IMR-90 (cell line): ENCODE measurements around the gene NDNF. TPM values are rescaled to one million over a fixed set of nuclear protein-coding genes. Genes with fewer than 3 reads are reported as not detected.

Source experiments
- ATAC-seq: fragments of 200-7000 bp; cut with Tn5 transposase; 2 replicates; pipeline ENCODE4 v1.9.1; 2020; ENCODE audit warnings: low read depth, mild to moderate bottlenecking, moderate library complexity
- BruUV-seq: library from RNA; stranded (reverse); fragments of 400-500 nt; replicated peaks from 2 replicates; lab custom pipeline; 2021; lab: Mats Ljungman, UMichigan
- CTCF ChIA-PET: fragments of 300-600 bp; formaldehyde crosslinking; extraction: SDS; loops from one replicate; lab custom pipeline; 2021; ENCODE audit warnings: antibody characterized with exemption; lab: Yijun Ruan, JAX
- POLR2A ChIA-PET: fragments of 300-600 bp; sonication (Branson Sonifier 250); formaldehyde crosslinking; loops from one replicate; lab custom pipeline; 2022; ENCODE audit warnings: antibody characterized with exemption; ENCODE audit not compliant: unreplicated experiment; lab: Charles Lee
- DNase-seq: peaks from one replicate; pipeline ENCODE4 v3.0.0; 2013
- H2AFZ ChIP-seq: replicated peaks from 2 replicates; pipeline ENCODE3; 2013; ENCODE audit warnings: low read length, mild to moderate bottlenecking; ENCODE audit not compliant: poor library complexity
- H2AK5ac ChIP-seq: 2 replicates; pipeline ENCODE4 v1.6.1; 2013; ENCODE audit warnings: low read depth, low read length, inconsistent platforms
- H2AK9ac ChIP-seq: replicated peaks from 2 replicates; pipeline ENCODE3; 2013; ENCODE audit warnings: mild to moderate bottlenecking, low read depth, low read length, moderate library complexity; ENCODE audit not compliant: poor library complexity
- H2BK120ac ChIP-seq: 2 replicates; pipeline ENCODE4 v1.6.1; 2013; ENCODE audit warnings: low read depth, low read length, inconsistent platforms
- H2BK15ac ChIP-seq: 3 replicates; pipeline ENCODE4 v1.6.1; 2013; ENCODE audit warnings: low read depth, low read length, inconsistent platforms
- H2BK20ac ChIP-seq: 2 replicates; pipeline ENCODE4 v1.6.1; 2013; ENCODE audit warnings: low read depth, mild to moderate bottlenecking, inconsistent platforms, low read length, moderate library complexity
- H2BK5ac ChIP-seq: 2 replicates; pipeline ENCODE4 v1.6.1; 2013; ENCODE audit warnings: mild to moderate bottlenecking, low read depth, low read length, inconsistent platforms; ENCODE audit not compliant: poor library complexity, severe bottlenecking
- H3K14ac ChIP-seq: replicated peaks from 2 replicates; pipeline ENCODE4 v1.6.1; 2013; ENCODE audit warnings: low read depth, low read length, inconsistent platforms
- H3K18ac ChIP-seq: 2 replicates; pipeline ENCODE4 v1.6.1; 2013; ENCODE audit warnings: low read depth, low read length, control low read depth
- H3K23ac ChIP-seq: 2 replicates; pipeline ENCODE4 v1.6.1; 2013; ENCODE audit warnings: low read depth, low read length, inconsistent platforms
- H3K27ac ChIP-seq: 2 replicates; pipeline ENCODE4 v1.5.1; 2013; ENCODE audit warnings: mild to moderate bottlenecking, control low read depth, low read length; ENCODE audit not compliant: insufficient read depth
- H3K27me3 ChIP-seq: 2 replicates; pipeline ENCODE4 v1.6.1; 2013; ENCODE audit warnings: low read length; ENCODE audit not compliant: control insufficient read depth, insufficient read depth
- H3K36me3 ChIP-seq: 2 replicates; pipeline ENCODE4 v1.6.1; 2013; ENCODE audit warnings: low read length, mixed read lengths; ENCODE audit not compliant: control insufficient read depth, insufficient read depth
- H3K4ac ChIP-seq: 2 replicates; pipeline ENCODE4 v1.6.1; 2013; ENCODE audit warnings: low read depth, low read length, inconsistent platforms
- H3K4me1 ChIP-seq: 2 replicates; pipeline ENCODE4 v1.6.1; 2013; ENCODE audit warnings: low read length, mixed read lengths; ENCODE audit not compliant: control insufficient read depth, insufficient read depth
- H3K4me2 ChIP-seq: 2 replicates; pipeline ENCODE4 v1.6.1; 2013; ENCODE audit warnings: low read depth, mild to moderate bottlenecking, control low read depth, low read length, moderate library complexity
- H3K4me3 ChIP-seq: 2 replicates; pipeline ENCODE4 v1.5.1; 2013; ENCODE audit warnings: low read depth, mild to moderate bottlenecking, control low read depth, low read length, moderate library complexity; ENCODE audit not compliant: insufficient read depth
- H3K56ac ChIP-seq: 2 replicates; pipeline ENCODE4 v1.6.1; 2013; ENCODE audit warnings: low read length, inconsistent platforms; ENCODE audit not compliant: insufficient read depth; ENCODE audit errors: extremely low read depth
- H3K79me1 ChIP-seq, 2 experiments: 2 replicates each; pipeline ENCODE4 v1.6.1; 2013; ENCODE audit warnings: low read length in 2 of 2, inconsistent platforms in 1 of 2, low read depth in 1 of 2
- H3K9ac ChIP-seq: 2 replicates; pipeline ENCODE4 v1.6.1; 2013; ENCODE audit warnings: low read depth, low read length, control low read depth
- H3K9me1 ChIP-seq: 2 replicates; pipeline ENCODE4 v1.6.1; 2013; ENCODE audit warnings: low read length, inconsistent platforms; ENCODE audit not compliant: insufficient read depth
- H3K9me3 ChIP-seq: 2 replicates; pipeline ENCODE4 v1.6.1; 2013; ENCODE audit warnings: low read length; ENCODE audit not compliant: control insufficient read depth, insufficient read depth
- H4K20me1 ChIP-seq: 2 replicates; pipeline ENCODE4 v1.6.1; 2013; ENCODE audit warnings: low read length, inconsistent platforms; ENCODE audit not compliant: insufficient read depth
- H4K5ac ChIP-seq: 2 replicates; pipeline ENCODE4 v1.6.1; 2013; ENCODE audit warnings: mild to moderate bottlenecking, low read depth, low read length, control low read depth
- H4K8ac ChIP-seq, 2 experiments: 2 replicates each; pipeline ENCODE4 v1.6.1; 2013; ENCODE audit warnings: low read depth in 2 of 2, low read length in 2 of 2, control low read depth in 1 of 2, inconsistent platforms in 1 of 2
- H4K91ac ChIP-seq: 2 replicates; pipeline ENCODE4 v1.6.1; 2013; ENCODE audit warnings: low read depth, low read length, inconsistent platforms; ENCODE audit not compliant: insufficient read depth
- BHLHE40 ChIP-seq: fragments of 150-350 bp; IDR thresholded peaks from 2 replicates; pipeline ENCODE4 v1.6.1; 2016; ENCODE audit warnings: mild to moderate bottlenecking, low read depth, low read length
- CEBPB ChIP-seq: IDR thresholded peaks from 2 replicates; pipeline ENCODE4 v1.6.1; 2012; ENCODE audit warnings: low read depth, low read length, improper control_type of control experiment
- MAZ ChIP-seq: IDR thresholded peaks from 2 replicates; pipeline ENCODE4 v1.6.1; 2012; ENCODE audit warnings: low read depth, mild to moderate bottlenecking, low read length, improper control_type of control experiment, moderate library complexity, borderline replicate concordance
- POLR2A ChIP-seq: IDR thresholded peaks from 2 replicates; pipeline ENCODE4 v1.6.1; 2012; ENCODE audit warnings: mild to moderate bottlenecking, low read depth, low read length
- RFX5 ChIP-seq: IDR thresholded peaks from 2 replicates; pipeline ENCODE4 v1.8.0; 2012; ENCODE audit warnings: low read depth, mild to moderate bottlenecking, low read length, moderate library complexity
- WGBS, 2 experiments: methylation state at CpG; one replicate each; pipeline versions ENCODE4 v1.1.5 to v1.1.7; 2013; ENCODE audit warnings: missing lambda C conversion rate in 2 of 2; ENCODE audit not compliant: insufficient read length in 1 of 2; ENCODE audit errors: extremely low coverage in 2 of 2; 5-methylcytosine and 5-hydroxymethylcytosine counted together
- dilution Hi-C: fragments of 300-500 bp; cut with HindIII; formaldehyde crosslinking; loops from one replicate; pipeline ENCODE4 v1.14.3; 2018; ENCODE audit warnings: low sequenced_read_pairs; ENCODE audit not compliant: unreplicated experiment
- in situ Hi-C: fragments of 300-500 bp; cut with MboI; formaldehyde crosslinking; loops from 3 replicates; pipeline ENCODE4 v1.14.3; 2019; ENCODE audit warnings: low sequenced_read_pairs, inconsistent platforms, mixed read lengths
- intact Hi-C: fragments of 100-400 bp; cut with micrococcal nuclease; formaldehyde crosslinking; loops from 2 replicates; pipeline ENCODE4 v1.10.0; 2022
- polyA plus RNA-seq, 3 experiments: library from polyadenylated mRNA; depleted of rRNA; stranded (reverse); fragments of >200 nt; gene quantifications; 2 replicates each; pipeline ENCODE4 v1.2.3, GENCODE V29; 2012; ENCODE audit warnings: low replicate concordance in 1 of 3
- total RNA-seq: library from RNA; depleted of rRNA; stranded (reverse); fragments of >200 nt; gene quantifications from 2 replicates; pipeline ENCODE4 v1.2.3, GENCODE V29; 2012

NDNF gene
- total and polyA plus RNA-seq, 2 of the 4 experiments (the other 2 are of a cell fraction), result under 0.01 TPM; not detected in 1

GRCh38 chr4:120991885-120992284, 80.5 kb downstream of the NDNF start:
- Histone ChIP-seq H3K9me3 (no peaks in the 10 kb centered on the region), H3K18ac (no peak overlapping the region), H2AK5ac (no peak overlapping the region), H3K9me1 (no peaks in the 10 kb centered on the region), H3K4ac (no peak overlapping the region), H2AK9ac (no peak overlapping the region), H3K23ac (no peak overlapping the region), H3K4me2 (no peak overlapping the region), H2BK5ac (no peak overlapping the region), H2AFZ (no peak overlapping the region), H4K8ac (no peak overlapping the region), H3K36me3 (no peaks in the 10 kb centered on the region), H4K5ac (no peak overlapping the region), H2BK20ac (no peak overlapping the region), H4K91ac (no peak overlapping the region), H4K20me1 (no peaks in the 10 kb centered on the region), H3K4me3 (no peak overlapping the region), H3K14ac (no peak overlapping the region), H3K27me3 (no peaks in the 10 kb centered on the region), H3K79me1 (no peaks in the 10 kb centered on the region), H3K9ac (no peak overlapping the region), H2BK15ac (no peak overlapping the region), H2BK120ac (no peak overlapping the region), H3K56ac (no peak overlapping the region), H3K4me1 (no peaks in the 10 kb centered on the region), H3K27ac (no peak overlapping the region)
- dilution Hi-C loops, result no loop called here
- WGBS, 2 experiments, result no CpG with 5 or more reads among the region's 2 CpGs
- BruUV-seq, result no TSS peak
- in situ Hi-C loops, result no loop called here
- DNase-seq, result no peak
- ChIA-PET POLR2A (no interaction called here), CTCF (no interaction called here)
- no peak for TF ChIP-seq MAZ
- no peak for TF ChIP-seq CEBPB
- no peak for TF ChIP-seq POLR2A
- TF ChIP-seq BHLHE40, result no peak
- no peak for TF ChIP-seq RFX5
- ATAC-seq, result no peak
- intact Hi-C loops, result no loop called here
